ENCODE measurements around the gene SIGLEC10. TPM values are rescaled to one million over a fixed set of nuclear protein-coding genes. Genes with fewer than 3 reads are reported as not detected.

SIGLEC10 gene
- total and polyA plus RNA-seq, 9 of the 15 experiments (the other 6 are each of a cell fraction or from before 2014, with no cell fraction given), result 0.10 to 1.8 (median 0.82) TPM

- no peak for TF ChIP-seq PRMT5 (CRISPR knock-in tag; IDR thresholded peaks at IDR 0.05)
- TF ChIP-seq RBM22 (IDR thresholded peaks at IDR 0.05; ENCODE audit: low read depth, low read length, poor library complexity, severe bottlenecking), result no peak
- peak; percentile 51 for TF ChIP-seq NCOR1 (IDR thresholded peaks at IDR 0.05)
- no peak for TF ChIP-seq GABPA (tag; conservative IDR thresholded peaks at IDR 0.05; ENCODE audit: low read depth)
- no peak for TF ChIP-seq TFAM (CRISPR knock-in tag; conservative IDR thresholded peaks at IDR 0.05)
- TF ChIP-seq NR4A1 (CRISPR knock-in tag; IDR thresholded peaks at IDR 0.05), result no peak
- 0 out of 2 replicates have a peak, but pooled peaks have one; percentile 18 for TF ChIP-seq NR4A1 (tag; IDR thresholded peaks at IDR 0.05)
- no peak for TF ChIP-seq NFE2 (IDR thresholded peaks at IDR 0.05; ENCODE audit: low read depth)
- TF ChIP-seq GATA2 (CRISPR knock-in tag; IDR thresholded peaks at IDR 0.05), result no peak
- TF ChIP-seq SNIP1 (IDR thresholded peaks at IDR 0.05; ENCODE audit: low read depth), result no peak
- TF ChIP-seq RUNX1 (IDR thresholded peaks at IDR 0.05; ENCODE audit: low read depth), result no peak
- TF ChIP-seq JUND (IDR thresholded peaks at IDR 0.05; ENCODE audit: borderline replicate concordance, low read depth, low read length), result no peak
- no peak for TF ChIP-seq JUND (tag; IDR thresholded peaks at IDR 0.05; ENCODE audit: borderline replicate concordance, low read depth, low read length)
- TF ChIP-seq ELF1 (tag; IDR thresholded peaks at IDR 0.05), result no peak; the same call in 1 of the 2 replicates
- TF ChIP-seq GATAD2A (IDR thresholded peaks at IDR 0.05), result no peak
- no peak for TF ChIP-seq HNRNPK (IDR thresholded peaks at IDR 0.05; ENCODE audit: low read depth, low read length, poor library complexity, severe bottlenecking)
- no peak for TF ChIP-seq TCF15 (CRISPR knock-in tag; IDR thresholded peaks at IDR 0.05)
- TF ChIP-seq TSHZ1 (CRISPR knock-in tag; IDR thresholded peaks at IDR 0.05), result no peak
Observed at GRCh38 chr19:51366389-51367254, 50.8 kb downstream of the SIGLEC10 start (continued).

Measured in K562 (cell line).